Hair follicle dermal papilla cell (primary cell): ENCODE data around the gene PQBP1. TPM values are rescaled to one million over a fixed set of nuclear protein-coding genes. Genes with fewer than 3 reads are reported as not detected.

ENCODE experiments used
- total RNA-seq: library from RNA; depleted of rRNA; stranded (reverse); fragments of >200 nt; gene quantifications from 2 replicates; pipeline ENCODE4 v1.2.3, GENCODE V29; 2012

The PQBP1 gene, protein sequence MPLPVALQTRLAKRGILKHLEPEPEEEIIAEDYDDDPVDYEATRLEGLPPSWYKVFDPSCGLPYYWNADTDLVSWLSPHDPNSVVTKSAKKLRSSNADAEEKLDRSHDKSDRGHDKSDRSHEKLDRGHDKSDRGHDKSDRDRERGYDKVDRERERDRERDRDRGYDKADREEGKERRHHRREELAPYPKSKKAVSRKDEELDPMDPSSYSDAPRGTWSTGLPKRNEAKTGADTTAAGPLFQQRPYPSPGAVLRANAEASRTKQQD
- 33.8 and 50.9 TPM in 2 replicates for total RNA-seq

DNA sequence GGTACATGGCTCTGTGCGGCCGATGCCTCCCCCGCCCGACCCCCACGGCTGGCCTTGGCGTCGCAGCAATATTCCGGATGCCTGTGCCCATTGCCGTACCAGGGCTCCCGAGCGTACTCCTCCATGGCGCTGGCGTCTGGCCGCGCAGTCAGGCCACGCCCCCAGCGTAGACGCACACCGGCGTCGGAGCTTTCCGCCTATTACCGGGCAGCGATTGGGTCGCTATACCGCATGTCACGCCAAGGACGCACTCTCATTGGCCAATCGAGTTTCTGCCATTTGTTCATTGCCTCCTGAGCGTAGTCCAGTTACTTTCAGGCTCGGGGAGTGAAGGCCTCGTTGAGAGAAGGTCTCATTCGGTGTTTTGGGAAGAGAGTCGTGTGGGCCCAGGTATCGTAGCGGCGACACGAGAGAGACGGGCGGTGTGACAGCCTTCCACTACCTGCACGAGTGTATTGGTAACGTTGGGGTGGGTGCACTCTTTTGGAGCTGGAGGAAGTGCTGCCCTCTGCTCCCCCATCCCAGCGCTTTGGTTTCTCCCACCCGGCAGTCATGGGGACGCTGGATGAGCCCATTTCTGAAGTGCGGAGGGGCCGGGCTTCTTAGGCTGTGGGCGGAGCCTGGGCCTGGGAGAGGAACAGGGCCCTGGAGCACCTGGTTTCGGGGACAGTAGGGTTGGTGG is at the start of gene PQBP1, which contains the start of gene TIMM17B:
PQBP1 (plus strand) TSS at position 306 of the 682 bp plus-strand sequence. CDS start 580 bp downstream, outside the sequence.
TIMM17B (minus strand) TSS at position 144 of the 682 bp plus-strand sequence; CDS start at position 125, 19 bp downstream.

DNA sequence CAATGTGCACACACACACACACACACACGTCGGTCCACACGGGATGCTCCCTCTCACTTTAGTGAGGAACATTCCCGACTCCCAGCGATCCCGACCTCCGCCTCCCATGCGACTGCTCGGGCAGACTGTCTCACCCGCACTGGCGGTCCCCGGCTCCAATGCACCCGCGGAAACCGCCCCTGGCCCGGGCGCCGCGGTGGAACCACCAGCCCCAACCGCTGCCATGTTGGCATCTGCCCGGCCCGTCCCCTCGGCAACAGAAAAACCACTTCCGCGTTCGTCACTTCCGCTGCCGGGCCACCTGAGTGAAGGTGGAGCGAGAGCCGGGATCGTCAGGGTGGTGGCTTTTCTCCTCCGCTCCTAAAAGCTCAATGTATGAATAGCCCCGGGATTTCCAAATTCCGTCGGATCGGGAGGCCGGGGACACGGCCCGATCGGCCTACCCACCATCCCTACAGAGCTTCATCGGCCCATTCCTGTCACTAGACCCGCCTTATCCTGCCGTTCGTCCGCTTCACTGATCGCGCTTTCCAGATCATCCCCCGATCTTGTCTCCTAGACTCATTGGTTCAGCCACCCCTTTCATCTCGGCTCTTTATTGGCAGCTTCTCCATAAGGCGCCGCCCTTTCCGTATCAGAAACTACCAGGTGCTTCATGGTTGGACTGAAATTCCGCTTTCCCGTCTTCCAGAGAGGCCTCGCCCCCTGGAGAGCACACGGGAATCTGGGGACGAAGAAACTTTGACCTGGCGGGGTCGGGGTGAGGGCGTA is 13.9 kb downstream of the PQBP1 start, which contains the start of gene SLC35A2:
SLC35A2 (minus strand) TSS at position 235 of the 771 bp plus-strand sequence; CDS start at position 225, 10 bp downstream.

DNA sequence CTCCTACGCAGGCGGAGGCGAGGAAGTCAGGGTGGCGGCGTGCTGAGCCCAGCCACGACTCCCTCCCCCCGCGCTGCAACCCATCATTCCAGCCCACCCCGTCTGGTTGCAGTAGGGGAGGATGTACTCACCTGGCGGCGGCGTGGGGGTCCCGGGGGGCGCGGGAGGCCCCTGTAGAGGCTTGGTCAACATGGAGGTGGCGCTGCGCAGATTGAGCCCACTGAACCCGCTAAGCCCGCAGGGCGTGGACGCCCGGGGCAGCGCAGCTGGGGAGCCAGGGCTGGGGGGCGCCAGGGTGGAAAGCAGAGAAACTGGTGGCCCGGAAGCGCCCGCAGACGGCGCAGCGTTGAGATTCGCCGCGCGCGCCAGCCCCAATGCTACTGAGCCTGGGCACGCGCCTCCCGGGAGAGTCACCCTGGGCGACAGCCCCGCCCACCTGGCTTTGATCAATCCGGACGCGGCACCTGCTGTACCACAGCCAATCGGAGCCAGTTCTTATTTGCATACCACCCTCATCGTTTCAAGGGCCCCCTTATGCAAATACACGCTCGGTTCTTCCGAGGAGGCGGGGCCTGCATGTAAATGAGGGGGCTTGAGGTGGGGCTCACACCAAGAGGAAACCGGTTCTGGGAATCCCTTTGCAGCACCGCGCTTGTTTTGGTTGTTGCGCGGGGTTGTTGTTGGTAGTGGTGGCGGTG is 21.1 kb downstream of the PQBP1 start, which contains the start of gene PIM2:
PIM2 (minus strand) TSS at position 382 of the 698 bp plus-strand sequence; CDS start at position 192, 190 bp downstream.

Other genes with a start within 250 kb of the PQBP1 start
- 0.36 TPM in 1 of 2 replicates, not detected in the other for gene WAS, start 214.1 kb upstream of the PQBP1 start, total RNA-seq
- gene SUV39H1, start 201.2 kb upstream of the PQBP1 start, total RNA-seq = 2.7 and 3.2 TPM in 2 replicates
- gene GLOD5, start 136.2 kb upstream of the PQBP1 start, total RNA-seq = not detected in 2 replicates
- not detected in 2 replicates for gene GATA1, start 111.3 kb upstream of the PQBP1 start, total RNA-seq
- gene HDAC6, start 95.9 kb upstream of the PQBP1 start, total RNA-seq = 44.3 and 49.5 TPM in 2 replicates
- gene ERAS, start 71.4 kb upstream of the PQBP1 start, total RNA-seq = 0.36 TPM in 1 of 2 replicates, not detected in the other
- 0.49 and 0.65 TPM in 2 replicates for gene PCSK1N, start 62.3 kb upstream of the PQBP1 start, total RNA-seq
- 25.1 and 26.0 TPM in 2 replicates for gene TIMM17B, start 162 bp upstream of the PQBP1 start, total RNA-seq
- gene SLC35A2, start 13.7 kb downstream of the PQBP1 start, total RNA-seq = 22.6 and 23.0 TPM in 2 replicates
- gene PIM2, start 21.1 kb downstream of the PQBP1 start, total RNA-seq = 4.1 and 4.4 TPM in 2 replicates
- 33.3 and 36.2 TPM in 2 replicates for gene OTUD5, start 59.7 kb downstream of the PQBP1 start, total RNA-seq
- 1.9 and 2.1 TPM in 2 replicates for gene KCND1, start 73.9 kb downstream of the PQBP1 start, total RNA-seq
- gene GRIPAP1, start 104.3 kb downstream of the PQBP1 start, total RNA-seq = 14.3 and 16.8 TPM in 2 replicates
- 76.9 and 86.8 TPM in 2 replicates for gene TFE3, start 145.4 kb downstream of the PQBP1 start, total RNA-seq
- 1.1 and 1.9 TPM in 2 replicates for gene CCDC120, start 161.1 kb downstream of the PQBP1 start, total RNA-seq
- 15.1 and 16.6 TPM in 2 replicates for gene PRAF2, start 176.1 kb downstream of the PQBP1 start, total RNA-seq
- gene WDR45, start 182.0 kb downstream of the PQBP1 start, total RNA-seq = 71.3 and 72.2 TPM in 2 replicates
- 15.4 and 16.9 TPM in 2 replicates for gene GPKOW, start 225.8 kb downstream of the PQBP1 start, total RNA-seq